Activated T-cell treated with anti-CD3 and anti-CD28 coated beads, Interleukin-2, amount 50 U/mL, for 24 hours (primary cell): ENCODE results near the gene PITPNM3.
"Not testable (repeated sequence)": the region's sequence is repeated elsewhere in the genome, so short reads cannot be mapped to it uniquely, and the experiment has no call there.

Experiments used
- DNase-seq: peaks from one replicate; pipeline ENCODE4 v3.0.0-alpha.2; 2020
- H3K27ac Mint-ChIP-seq: 2 replicates; pipeline ENCODE4 v1.8.0; 2020; ENCODE audit warnings: mild to moderate bottlenecking, mixed read lengths
- H3K27me3 Mint-ChIP-seq: 2 replicates; pipeline ENCODE4 v1.8.0; 2020; ENCODE audit warnings: mixed read lengths
- H3K36me3 Mint-ChIP-seq: 2 replicates; pipeline ENCODE4 v1.8.0; 2020; ENCODE audit warnings: low read depth, mixed read lengths
- H3K4me1 Mint-ChIP-seq: 2 replicates; pipeline ENCODE4 v1.8.0; 2020; ENCODE audit warnings: low read depth, mixed read lengths
- H3K4me3 Mint-ChIP-seq: 2 replicates; pipeline ENCODE4 v1.8.0; 2020; ENCODE audit warnings: mild to moderate bottlenecking, moderate library complexity, mixed read lengths
- H3K9me3 Mint-ChIP-seq: 2 replicates; pipeline ENCODE4 v1.8.0; 2020; ENCODE audit warnings: mixed read lengths

Gene PITPNM3

GRCh38 chr17:6482796-6483195 lies 73.6 kb downstream of the PITPNM3 start:
- not testable (repeated sequence) for H3K27ac Mint-ChIP-seq, H3K4me3 Mint-ChIP-seq, H3K36me3 Mint-ChIP-seq, DNase-seq, H3K9me3 Mint-ChIP-seq, H3K4me1 Mint-ChIP-seq
- peaks cover 13% of the 10 kb centered on the region for H3K27me3 Mint-ChIP-seq

- H3K27me3 Mint-ChIP-seq, result peaks cover 10% of the 10 kb centered on the region
- DNase-seq, result no peak
- H3K27ac Mint-ChIP-seq, result no peak overlapping the region
- H3K9me3 Mint-ChIP-seq, result no peaks in the 10 kb centered on the region
- H3K36me3 Mint-ChIP-seq, result no peaks in the 10 kb centered on the region
- no peak overlapping the region for H3K4me3 Mint-ChIP-seq
- no peaks in the 10 kb centered on the region for H3K4me1 Mint-ChIP-seq
Measured at GRCh38 chr17:6482105-6482455, 74.3 kb downstream of the PITPNM3 start.

GRCh38 chr17:6480303-6480675 lies 76.1 kb downstream of the PITPNM3 start:
- DNase-seq, result no peak
- no peak overlapping the region for H3K4me3 Mint-ChIP-seq
- H3K4me1 Mint-ChIP-seq, result no peaks in the 10 kb centered on the region
- no peak overlapping the region for H3K27ac Mint-ChIP-seq
- H3K9me3 Mint-ChIP-seq, result no peaks in the 10 kb centered on the region
- no peaks in the 10 kb centered on the region for H3K36me3 Mint-ChIP-seq
- H3K27me3 Mint-ChIP-seq, result peaks cover 8% of the 10 kb centered on the region

GRCh38 chr17:6479622-6480302 lies 76.6 kb downstream of the PITPNM3 start:
- H3K4me1 Mint-ChIP-seq, result no peaks in the 10 kb centered on the region
- H3K27me3 Mint-ChIP-seq, result peaks cover 6% of the 10 kb centered on the region
- no peak for DNase-seq
- H3K9me3 Mint-ChIP-seq, result no peaks in the 10 kb centered on the region
- no peak overlapping the region for H3K4me3 Mint-ChIP-seq
- no peak overlapping the region for H3K27ac Mint-ChIP-seq
- H3K36me3 Mint-ChIP-seq, result no peaks in the 10 kb centered on the region

- Mint-ChIP-seq H3K27ac (no peak overlapping the region), H3K9me3 (no peaks in the 10 kb centered on the region), H3K4me1 (no peaks in the 10 kb centered on the region), H3K36me3 (no peaks in the 10 kb centered on the region), H3K27me3 (peaks cover 3% of the 10 kb centered on the region), H3K4me3 (no peak overlapping the region)
- no peak for DNase-seq
Measured at GRCh38 chr17:6478486-6478885, 77.9 kb downstream of the PITPNM3 start.

GRCh38 chr17:6477831-6478383 lies 78.4 kb downstream of the PITPNM3 start:
- H3K27me3 Mint-ChIP-seq, result peaks cover 3% of the 10 kb centered on the region
- H3K4me1 Mint-ChIP-seq, result no peaks in the 10 kb centered on the region
- DNase-seq, result no peak
- no peaks in the 10 kb centered on the region for H3K9me3 Mint-ChIP-seq
- H3K4me3 Mint-ChIP-seq, result no peak overlapping the region
- H3K27ac Mint-ChIP-seq, result no peak overlapping the region
- no peaks in the 10 kb centered on the region for H3K36me3 Mint-ChIP-seq

GRCh38 chr17:6476810-6477179 lies 79.6 kb downstream of the PITPNM3 start:
- H3K9me3 Mint-ChIP-seq, result no peaks in the 10 kb centered on the region
- no peaks in the 10 kb centered on the region for H3K4me1 Mint-ChIP-seq
- no peak overlapping the region for H3K27ac Mint-ChIP-seq
- no peak for DNase-seq
- no peak overlapping the region for H3K4me3 Mint-ChIP-seq
- no peaks in the 10 kb centered on the region for H3K27me3 Mint-ChIP-seq
- H3K36me3 Mint-ChIP-seq, result no peaks in the 10 kb centered on the region

GRCh38 chr17:6476076-6476809 lies 80.1 kb downstream of the PITPNM3 start:
- Mint-ChIP-seq H3K4me3 (no peak overlapping the region), H3K9me3 (no peaks in the 10 kb centered on the region), H3K4me1 (no peaks in the 10 kb centered on the region), H3K36me3 (no peaks in the 10 kb centered on the region), H3K27me3 (no peaks in the 10 kb centered on the region), H3K27ac (no peak overlapping the region)
- DNase-seq, result no peak

- Mint-ChIP-seq H3K4me3 (no peak overlapping the region), H3K27me3 (no peaks in the 10 kb centered on the region), H3K27ac (no peak overlapping the region), H3K9me3 (no peaks in the 10 kb centered on the region), H3K36me3 (no peaks in the 10 kb centered on the region), H3K4me1 (no peaks in the 10 kb centered on the region)
- DNase-seq, result no peak
Measured at GRCh38 chr17:6475411-6475810, 80.9 kb downstream of the PITPNM3 start.

- no peak for DNase-seq
- Mint-ChIP-seq H3K27me3 (no peaks in the 10 kb centered on the region), H3K27ac (no peak overlapping the region), H3K4me3 (no peak overlapping the region), H3K9me3 (no peaks in the 10 kb centered on the region), H3K4me1 (no peaks in the 10 kb centered on the region), H3K36me3 (no peaks in the 10 kb centered on the region)
Measured at GRCh38 chr17:6474906-6475305, 81.4 kb downstream of the PITPNM3 start.

- Mint-ChIP-seq H3K36me3 (no peaks in the 10 kb centered on the region), H3K4me1 (no peaks in the 10 kb centered on the region), H3K27ac (no peak overlapping the region), H3K27me3 (no peaks in the 10 kb centered on the region), H3K4me3 (no peak overlapping the region), H3K9me3 (no peaks in the 10 kb centered on the region)
- DNase-seq, result no peak
Measured at GRCh38 chr17:6474376-6474775, 82.0 kb downstream of the PITPNM3 start.

GRCh38 chr17:6473128-6473767 lies 83.1 kb downstream of the PITPNM3 start:
- no peaks in the 10 kb centered on the region for H3K4me1 Mint-ChIP-seq
- no peaks in the 10 kb centered on the region for H3K9me3 Mint-ChIP-seq
- peak; percentile 79 for DNase-seq
- H3K36me3 Mint-ChIP-seq, result no peaks in the 10 kb centered on the region
- no peaks in the 10 kb centered on the region for H3K27me3 Mint-ChIP-seq
- no peak overlapping the region for H3K27ac Mint-ChIP-seq
- H3K4me3 Mint-ChIP-seq, result no peak overlapping the region

GRCh38 chr17:6472517-6472916 lies 83.8 kb downstream of the PITPNM3 start:
- Mint-ChIP-seq H3K36me3 (no peaks in the 10 kb centered on the region), H3K4me1 (no peaks in the 10 kb centered on the region), H3K27ac (no peak overlapping the region), H3K9me3 (no peaks in the 10 kb centered on the region), H3K27me3 (no peaks in the 10 kb centered on the region), H3K4me3 (no peak overlapping the region)
- DNase-seq, result no peak

GRCh38 chr17:6471531-6472465 lies 84.6 kb downstream of the PITPNM3 start:
- no peaks in the 10 kb centered on the region for H3K9me3 Mint-ChIP-seq
- no peak for DNase-seq
- H3K27me3 Mint-ChIP-seq, result no peaks in the 10 kb centered on the region
- no peaks in the 10 kb centered on the region for H3K4me1 Mint-ChIP-seq
- no peak overlapping the region for H3K4me3 Mint-ChIP-seq
- no peak overlapping the region for H3K27ac Mint-ChIP-seq
- no peaks in the 10 kb centered on the region for H3K36me3 Mint-ChIP-seq
